HG03025 (cell line): Measurements from ENCODE around the gene RNF32.

Experiments used
- ATAC-seq: cut with Tn5 transposase; IDR thresholded peaks from one replicate; pipeline ENCODE4 v1.9.1; 2021; ENCODE audit warnings: mild to moderate bottlenecking, moderate library complexity; ENCODE audit not compliant: unreplicated experiment, low FRiP score

The RNF32 gene

GRCh38 chr7:156640257-156640948, at the start of gene RNF32:
Gene RNF32, plus strand, starts transcription at chr7:156640774. Its CDS starts 3,104 bp downstream, at chr7:156643878.
- peak; percentile 80 for ATAC-seq

GRCh38 chr7:156592155-156592884, 48.3 kb upstream of the RNF32 start:
- no peak for ATAC-seq

GRCh38 chr7:156594283-156595080, 46.1 kb upstream of the RNF32 start:
- no peak for ATAC-seq

GRCh38 chr7:156600496-156600895, 40.1 kb upstream of the RNF32 start:
- no peak for ATAC-seq

GRCh38 chr7:156602283-156602682, 38.3 kb upstream of the RNF32 start:
- no peak for ATAC-seq

- ATAC-seq, result no peak
These were observed 37.6 kb upstream of the RNF32 start for GRCh38 chr7:156603011-156603410.

GRCh38 chr7:156603629-156604028, 36.9 kb upstream of the RNF32 start:
- ATAC-seq, result no peak

- ATAC-seq, result no peak
These were observed 36.3 kb upstream of the RNF32 start for GRCh38 chr7:156604311-156604710.

GRCh38 chr7:156604836-156605695, 35.5 kb upstream of the RNF32 start:
- no peak for ATAC-seq

- ATAC-seq, result no peak
These were observed 34.4 kb upstream of the RNF32 start for GRCh38 chr7:156606135-156606534.

GRCh38 chr7:156606691-156607331, 33.8 kb upstream of the RNF32 start:
- no peak for ATAC-seq

- ATAC-seq, result no peak
These were observed 33.0 kb upstream of the RNF32 start for GRCh38 chr7:156607332-156608172.

- no peak for ATAC-seq
These were observed 32.4 kb upstream of the RNF32 start for GRCh38 chr7:156608173-156608478.

GRCh38 chr7:156609010-156609877, 31.3 kb upstream of the RNF32 start:
- no peak for ATAC-seq

GRCh38 chr7:156610130-156610529, 30.4 kb upstream of the RNF32 start:
- no peak for ATAC-seq

GRCh38 chr7:156610601-156611000, 30.0 kb upstream of the RNF32 start:
- no peak for ATAC-seq

- ATAC-seq, result no peak
These were observed 29.3 kb upstream of the RNF32 start for GRCh38 chr7:156611014-156612010.
